GM12878 (cell line): ENCODE measurements around the gene TTK. TPM values are rescaled to one million over a fixed set of nuclear protein-coding genes. Genes with fewer than 3 reads are reported as not detected.

Experiments used
- ATAC-seq: fragments of 200-7000 bp; cut with Tn5 transposase; 3 replicates; pipeline ENCODE4 v1.9.1; 2020; ENCODE audit warnings: mild to moderate bottlenecking, moderate library complexity
- BruUV-seq: library from RNA; stranded (reverse); fragments of 400-500 nt; replicated peaks from 2 replicates; lab custom pipeline; 2021; lab: Mats Ljungman, UMichigan
- CTCF ChIA-PET: fragments of 300-600 bp; sonication (Branson Sonifier 250); formaldehyde crosslinking; extraction: SDS; loops from one replicate; lab custom pipeline; 2021; ENCODE audit warnings: inconsistent platforms; lab: Yijun Ruan, JAX
- POLR2A ChIA-PET: fragments of 350-600 bp; formaldehyde crosslinking; extraction: SDS; loops from one replicate; lab custom pipeline; 2021; ENCODE audit warnings: inconsistent platforms; lab: Charles Lee
- RAD21 ChIA-PET: fragments of 300-600 bp; sonication (Branson Sonifier 250); formaldehyde crosslinking; loops from one replicate; lab custom pipeline; 2023; ENCODE audit warnings: antibody characterized with exemption; ENCODE audit not compliant: unreplicated experiment; lab: Charles Lee
- SMC1A ChIA-PET: fragments of 300-600 bp; sonication (Branson Sonifier 250); formaldehyde crosslinking; loops from one replicate; lab custom pipeline; 2023; ENCODE audit not compliant: unreplicated experiment, uncharacterized antibody; lab: Charles Lee
- DNase-seq: peaks from one replicate; pipeline ENCODE4 v3.0.0-alpha.2; 2011; ENCODE audit warnings: low read depth, low spot score
- FAIRE-seq: peaks from 3 replicates; lab custom pipeline; 2011; peaks lifted over from hg19 to GRCh38; lab: Jason Lieb, UNC
- H2AFZ ChIP-seq: 2 replicates; pipeline ENCODE4 v1.6.0; 2011; ENCODE audit warnings: low read depth, low read length, control low read depth; ENCODE audit not compliant: control insufficient read depth
- H3K27ac ChIP-seq: 2 replicates; pipeline ENCODE4 v1.5.1; 2011; ENCODE audit warnings: control low read depth; ENCODE audit not compliant: control insufficient read depth, insufficient read depth
- H3K27me3 ChIP-seq, 2 experiments: replicated peaks in 1 of 2; 2 replicates each; pipeline versions ENCODE4 v1.6.0 to v1.6.1; 2011; ENCODE audit warnings: low read length in 1 of 2; ENCODE audit not compliant: control insufficient read depth in 2 of 2, insufficient read depth in 2 of 2
- H3K36me3 ChIP-seq, 2 experiments: 2 replicates each; pipeline ENCODE4 v1.5.1; 2011; ENCODE audit warnings: low read length in 1 of 2; ENCODE audit not compliant: control insufficient read depth in 2 of 2, insufficient read depth in 2 of 2
- H3K4me1 ChIP-seq: 2 replicates; pipeline ENCODE4 v1.6.1; 2011; ENCODE audit warnings: mild to moderate bottlenecking, low read length, moderate library complexity, mixed read lengths; ENCODE audit not compliant: control insufficient read depth, insufficient read depth
- H3K4me2 ChIP-seq: 2 replicates; pipeline ENCODE4 v1.6.0; 2011; ENCODE audit warnings: control low read depth; ENCODE audit not compliant: control insufficient read depth, insufficient read depth
- H3K4me3 ChIP-seq: fragments of 200-600 bp; sonication (generic); 2 replicates; pipeline ENCODE4 v1.5.1; 2016
- H3K79me2 ChIP-seq: 2 replicates; pipeline ENCODE4 v1.6.0; 2011; ENCODE audit warnings: low read length; ENCODE audit not compliant: control insufficient read depth, insufficient read depth
- H3K9ac ChIP-seq: 2 replicates; pipeline ENCODE4 v1.8.0; 2011; ENCODE audit warnings: low read length, control low read depth, mixed read lengths; ENCODE audit not compliant: control insufficient read depth, insufficient read depth
- H3K9me3 ChIP-seq: replicated peaks from 3 replicates; pipeline ENCODE4 v1.5.1; 2011; ENCODE audit warnings: mild to moderate bottlenecking, low read length; ENCODE audit not compliant: control insufficient read depth, insufficient read depth
- H4K20me1 ChIP-seq: 2 replicates; pipeline ENCODE4 v1.6.0; 2011; ENCODE audit not compliant: control insufficient read depth, insufficient read depth
- BHLHE40 ChIP-seq, 2 experiments: fragments of 450-650 bp in 1 of 2; IDR thresholded peaks; 2 replicates each; pipeline ENCODE4 v1.6.1; 2011 to 2017; ENCODE audit warnings: low read depth in 2 of 2, borderline replicate concordance in 1 of 2, improper control_type of control experiment in 1 of 2, low read length in 1 of 2, mild to moderate bottlenecking in 1 of 2
- BMI1 ChIP-seq: fragments of 450-650 bp; IDR thresholded peaks from 2 replicates; pipeline ENCODE4 v1.6.1; 2016; ENCODE audit warnings: mild to moderate bottlenecking, moderate library complexity, borderline replicate concordance
- E4F1 ChIP-seq: fragments of 450-650 bp; IDR thresholded peaks from 2 replicates; pipeline ENCODE4 v1.6.1; 2018; ENCODE audit warnings: borderline replicate concordance, mild to moderate bottlenecking; ENCODE audit not compliant: partially characterized antibody
- EED ChIP-seq: sonication (generic); IDR thresholded peaks from 2 replicates; pipeline ENCODE4 v1.6.1; 2016; ENCODE audit warnings: antibody characterized with exemption, low read depth
- JUNB ChIP-seq: IDR thresholded peaks from 2 replicates; pipeline ENCODE4 v1.6.1; 2016; ENCODE audit warnings: antibody characterized with exemption, mild to moderate bottlenecking
- KDM1A ChIP-seq: fragments of 200-600 bp; sonication (generic); IDR thresholded peaks from 2 replicates; pipeline ENCODE4 v1.6.1; 2016; ENCODE audit warnings: borderline replicate concordance
- MTA3 ChIP-seq: IDR thresholded peaks from 2 replicates; pipeline ENCODE4 v1.6.1; 2012; ENCODE audit warnings: low read length, inconsistent platforms, borderline replicate concordance
- NBN ChIP-seq: fragments of 450-650 bp; IDR thresholded peaks from 2 replicates; pipeline ENCODE4 v1.6.1; 2016
- NFYB ChIP-seq: IDR thresholded peaks from 2 replicates; pipeline ENCODE4 v1.6.1; 2011; ENCODE audit warnings: low read depth, mild to moderate bottlenecking, low read length, improper control_type of control experiment, moderate library complexity; ENCODE audit not compliant: insufficient read depth
- POLR2AphosphoS5 ChIP-seq: IDR thresholded peaks from 2 replicates; pipeline ENCODE4 v1.6.1; 2011; ENCODE audit warnings: mild to moderate bottlenecking, low read length, inconsistent platforms
- RBBP5 ChIP-seq: fragments of 200-600 bp; sonication (generic); conservative IDR thresholded peaks from 2 replicates; pipeline ENCODE4 v1.6.1; 2016
- RUNX3 ChIP-seq: IDR thresholded peaks from 2 replicates; pipeline ENCODE4 v1.6.1; 2012; ENCODE audit warnings: low read length, inconsistent platforms
- SIN3A ChIP-seq: IDR thresholded peaks from 2 replicates; pipeline ENCODE4 v1.6.1; 2012; ENCODE audit warnings: low read depth, low read length, improper control_type of control experiment
- SMAD1 ChIP-seq: fragments of 450-650 bp; IDR thresholded peaks from 2 replicates; pipeline ENCODE4 v1.6.1; 2018; ENCODE audit warnings: mild to moderate bottlenecking, low read depth; ENCODE audit not compliant: partially characterized antibody
- ZBTB40 ChIP-seq: fragments of 450-650 bp; IDR thresholded peaks from 2 replicates; pipeline ENCODE4 v1.6.1; 2016; ENCODE audit warnings: mild to moderate bottlenecking, moderate library complexity, borderline replicate concordance
- ZNF207 ChIP-seq: fragments of 450-650 bp; IDR thresholded peaks from 2 replicates; pipeline ENCODE4 v1.6.1; 2014; ENCODE audit warnings: antibody characterized with exemption, mild to moderate bottlenecking, borderline replicate concordance
- in situ Hi-C: fragments of 300-500 bp; cut with MboI; formaldehyde crosslinking; loops from 9 replicates; pipeline ENCODE4 v1.14.3; 2018; ENCODE audit warnings: mixed read lengths
- intact Hi-C: fragments of 100-400 bp; cut with micrococcal nuclease; formaldehyde crosslinking; loops from one replicate; pipeline ENCODE4 v1.14.2; 2022; ENCODE audit not compliant: unreplicated experiment
- polyA plus RNA-seq, 11 experiments: library from polyadenylated mRNA; depleted of rRNA in 4 of 11; unstranded in 6 of 11; stranded (reverse) in 5 of 11; fragments of >200 nt; fragmentation: Nextera tagmentation in 4 of 11; fragmentation: Illumina TruSeq in 1 of 11; extraction: Ambion mirVana in 4 of 11; extraction: Trizol in 1 of 11; gene quantifications; 1 replicate in 1 of 11; 2 replicates in 10 of 11; pipeline versions ENCODE4 v1.2.1 to v1.2.3, GENCODE V29; 2011 to 2016; ENCODE audit warnings: inconsistent platforms in 2 of 11, missing spikeins in 2 of 11, low read depth in 1 of 11
- total RNA-seq, 4 experiments: library from RNA; depleted of rRNA in 3 of 4; stranded (reverse); fragments of >200 nt in 3 of 4; fragmentation: Illumina TruSeq in 1 of 4; extraction: Trizol in 1 of 4; gene quantifications; 2 replicates each; pipeline versions ENCODE4 v1.2.1 to v1.2.3, GENCODE V29; 2013 to 2021

Gene TTK
- total and polyA plus RNA-seq, 10 of the 15 experiments (the other 5 are each of a cell fraction or from before 2014, with no cell fraction given): 23.8 to 52.4 (median 36.0) TPM

GRCh38 chr6:80004173-80005072 is at the start of gene TTK (continued):
- TF ChIP-seq ZBTB40 (peak; percentile 60; the same call in 1 of the 2 replicates), NFYB (peak; percentile 91), RUNX3 (peak; percentile 40; the same call in 1 of the 2 replicates), POLR2AphosphoS5 (0 out of 2 replicates have a peak, but pooled peaks have one; percentile 21)

- no TSS peak for BruUV-seq
- TF ChIP-seq SIN3A (no peak), RBBP5 (no peak), NBN (no peak), BMI1 (no peak), MTA3 (no peak), JUNB (no peak), EED (no peak), BHLHE40 (IDR thresholded peaks at IDR 0.05; ENCODE audit: borderline replicate concordance in 1 of 2, low read depth in 2 of 2, low read length in 1 of 2) (no peak), SMAD1 (no peak), KDM1A (no peak), E4F1 (no peak), ZNF207 (no peak)
- no peaks in the 10 kb centered on the region for H3K4me1 ChIP-seq
- H2AFZ ChIP-seq: no peak overlapping the region
- RAD21 ChIA-PET: no interaction called here
- intact Hi-C loops (no loop called here), in situ Hi-C loops (no loop called here)
- H3K9ac ChIP-seq: no peak overlapping the region
- SMC1A ChIA-PET: interaction anchor here (1.5 kb wide), 1 partner anchor 138 kb away, joined by 3 read pairs; no protein-coding TSS in a partner anchor
- H3K9me3 ChIP-seq: no peaks in the 10 kb centered on the region
- no peaks in the 10 kb centered on the region for H3K79me2 ChIP-seq
- no peak overlapping the region for H3K4me3 ChIP-seq
- H3K27ac ChIP-seq: no peak overlapping the region
- POLR2A ChIA-PET: no interaction called here
- ATAC-seq (no peak), FAIRE-seq (no peak), DNase-seq (no peak)
- H3K4me2 ChIP-seq: no peak overlapping the region
- CTCF ChIA-PET: interaction anchor here (0.9 to 1.4 kb wide), 2 partner anchors 8 to 12 kb away, joined by 3 read pairs; no protein-coding TSS in a partner anchor
- H3K27me3 ChIP-seq: no peaks in the 10 kb centered on the region
- H3K36me3 ChIP-seq: no peaks in the 10 kb centered on the region
- H4K20me1 ChIP-seq: no peaks in the 10 kb centered on the region
Observed at GRCh38 chr6:79954849-79955248, 49.6 kb upstream of the TTK start.
